GM21786 (cell line): Measurements from ENCODE around the gene RAB3C.

ENCODE experiments used
- ATAC-seq: cut with Tn5 transposase; IDR thresholded peaks from one replicate; pipeline ENCODE4 v1.9.1; 2021; ENCODE audit not compliant: unreplicated experiment

The RAB3C gene

DNA sequence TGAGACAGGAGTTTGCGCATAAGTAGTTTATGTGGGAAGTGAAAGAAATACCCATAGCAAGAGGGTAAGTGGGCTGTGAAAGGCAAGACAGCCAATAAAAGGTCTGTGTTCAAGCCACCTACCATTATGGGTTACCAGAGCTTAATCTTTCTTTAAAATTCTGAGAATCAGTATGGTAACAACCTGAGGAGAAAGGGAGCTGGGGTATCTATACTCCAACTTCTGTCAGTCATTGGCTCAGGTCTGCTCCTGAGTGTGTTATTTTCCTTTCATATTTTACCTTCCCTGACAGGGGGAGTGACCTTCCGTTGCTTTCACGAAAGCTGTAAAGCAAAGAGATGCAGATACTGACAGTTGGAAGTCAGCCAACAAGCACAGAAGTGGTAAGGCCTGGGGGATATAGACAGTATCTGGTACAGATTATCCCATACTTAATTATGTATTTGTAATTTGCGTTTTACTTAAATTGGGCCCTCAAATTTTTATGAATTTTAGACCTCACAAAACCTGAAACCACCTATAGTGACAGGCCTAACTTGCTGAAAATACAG is 233.4 kb downstream of the RAB3C start:
- no peak for ATAC-seq

GRCh38 chr5:58818465-58818864 is 235.6 kb downstream of the RAB3C start:
- no peak for ATAC-seq

DNA sequence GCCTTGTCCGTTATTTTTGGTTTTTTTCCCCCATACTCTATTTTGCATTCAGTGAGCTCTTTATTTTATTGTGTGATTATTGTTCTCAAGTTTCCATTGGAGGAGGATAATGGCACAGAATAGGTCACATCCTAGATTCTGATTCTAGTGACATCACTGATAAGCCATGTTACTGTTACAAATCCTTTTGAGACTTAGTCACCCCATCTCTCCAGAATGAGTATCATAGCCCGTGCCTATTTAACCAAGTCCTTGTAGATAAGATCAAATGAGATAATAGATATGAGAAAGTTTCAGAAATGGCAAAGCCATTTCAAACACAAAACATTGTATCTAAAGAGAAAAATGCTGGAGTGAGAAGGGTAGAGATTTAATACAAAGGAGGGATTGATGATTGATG is 242.6 kb downstream of the RAB3C start:
- no peak for ATAC-seq

- ATAC-seq: no peak
Observed at GRCh38 chr5:58825899-58826298, 243.0 kb downstream of the RAB3C start.

DNA sequence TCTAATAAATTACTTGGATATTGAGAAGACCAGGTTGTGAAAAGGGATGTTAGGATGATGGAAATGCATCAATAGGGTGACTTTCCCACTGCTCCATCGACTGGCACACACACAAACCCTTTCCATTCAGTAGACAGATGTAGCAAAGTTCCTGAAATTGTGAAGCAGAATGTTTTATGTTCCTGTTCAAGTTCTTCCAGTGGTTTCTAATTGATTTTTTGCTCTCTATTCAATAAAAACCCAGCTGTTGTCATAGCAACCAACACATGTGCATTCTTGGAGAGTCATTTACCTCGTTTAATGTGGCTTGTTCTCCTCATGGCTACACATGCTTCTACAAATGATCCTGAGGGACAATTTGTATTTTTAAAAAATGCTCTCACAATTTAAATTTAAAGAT is 244.6 kb downstream of the RAB3C start:
- no peak for ATAC-seq

- ATAC-seq: no peak
Observed at GRCh38 chr5:58828258-58828657, 245.4 kb downstream of the RAB3C start.

GRCh38 chr5:58834242-58835225 is 251.7 kb downstream of the RAB3C start:
- no peak for ATAC-seq

DNA sequence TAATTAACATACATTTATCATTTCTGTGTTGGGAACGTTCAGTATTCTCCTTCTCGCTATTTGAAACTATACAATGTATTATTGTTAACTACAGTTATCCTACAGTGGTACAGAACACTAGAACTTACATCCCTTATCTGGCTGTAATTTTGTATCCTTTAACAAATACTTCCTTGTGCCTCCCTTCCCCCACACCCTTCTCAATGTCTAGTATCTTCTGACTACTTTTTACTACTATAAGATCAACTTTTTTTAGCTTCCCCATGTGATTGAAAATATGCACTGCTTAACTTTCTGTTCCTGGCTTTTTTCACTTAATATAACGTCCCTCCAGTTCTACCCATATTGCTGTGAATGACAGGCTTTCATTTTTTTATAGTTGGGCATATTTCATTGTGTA is 253.5 kb downstream of the RAB3C start:
- no peak for ATAC-seq

GRCh38 chr5:58838729-58839128 is 255.9 kb downstream of the RAB3C start:
- ATAC-seq: no peak

GRCh38 chr5:58842852-58843251 is 260.0 kb downstream of the RAB3C start:
- ATAC-seq: no peak

- no peak for ATAC-seq
Observed at GRCh38 chr5:58844395-58844794, 261.5 kb downstream of the RAB3C start.

DNA sequence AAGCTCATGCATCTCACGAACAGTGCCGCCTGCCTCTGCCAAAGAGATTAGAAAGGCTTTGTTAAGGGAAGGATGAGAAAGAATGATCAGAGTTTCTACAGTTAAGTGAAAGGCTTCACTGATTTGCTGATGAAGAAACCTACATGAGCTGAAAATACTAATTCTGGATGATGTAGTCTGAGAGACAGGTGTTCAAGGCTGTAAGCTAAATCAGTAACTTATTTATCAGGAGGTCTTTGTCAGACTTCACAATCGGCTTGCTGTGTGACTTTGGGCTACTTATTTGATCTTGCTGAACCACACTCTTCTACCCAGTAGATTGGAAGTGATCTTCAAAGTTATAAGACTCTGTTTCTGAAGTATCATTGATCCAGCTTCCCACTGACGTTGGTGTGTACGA is 264.2 kb downstream of the RAB3C start:
- no peak for ATAC-seq

- no peak for ATAC-seq
Observed at GRCh38 chr5:58849223-58849622, 266.3 kb downstream of the RAB3C start.

GRCh38 chr5:58849921-58850667 is 267.2 kb downstream of the RAB3C start:
- peak; percentile 71 for ATAC-seq

- no peak for ATAC-seq
Observed at GRCh38 chr5:58851153-58851552, 268.3 kb downstream of the RAB3C start.

- ATAC-seq: no peak
Observed at GRCh38 chr5:58851571-58851970, 268.7 kb downstream of the RAB3C start.

- ATAC-seq: no peak
Observed at GRCh38 chr5:58852566-58852965, 269.7 kb downstream of the RAB3C start.

GRCh38 chr5:58854441-58854840 is 271.6 kb downstream of the RAB3C start:
- ATAC-seq: no peak

- peak; percentile 53 for ATAC-seq
Observed at GRCh38 chr5:58855851-58856739, 273.2 kb downstream of the RAB3C start.

DNA sequence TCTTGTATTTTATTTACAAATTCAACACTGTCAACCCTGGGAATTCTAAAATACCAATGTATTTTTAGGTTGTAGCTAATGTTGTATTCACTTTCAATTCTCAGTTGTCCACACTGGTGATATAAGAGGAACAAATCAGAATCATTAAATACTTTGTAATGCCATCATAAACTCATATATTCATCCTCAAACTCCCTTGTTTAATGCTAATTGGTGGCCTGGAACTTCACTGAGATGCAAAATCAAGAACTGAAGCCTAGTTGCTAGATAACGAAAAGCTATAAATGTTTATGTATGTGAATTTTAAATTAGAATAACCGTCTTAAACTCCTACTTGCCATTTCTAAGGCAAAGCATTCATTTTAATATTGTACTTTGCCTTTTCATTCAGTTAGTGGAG is 274.7 kb downstream of the RAB3C start:
- no peak for ATAC-seq

GRCh38 chr5:58860680-58861079 is 277.8 kb downstream of the RAB3C start:
- ATAC-seq: no peak
